Stimulated activated CD4-positive, alpha-beta T cell treated with anti-CD3 and anti-CD28 coated beads, TNF-alpha, amount 100 ng/mL, for 4 hours (primary cell): Measurements from ENCODE around the gene RGS17.
"Not testable (repeated sequence)": the region's sequence is repeated elsewhere in the genome, so short reads cannot be mapped to it uniquely, and the experiment has no call there.

Experiments
- DNase-seq, 3 experiments: peaks; one replicate each; pipeline ENCODE4 v3.0.0-alpha.2; 2020; ENCODE audit warnings: low read depth in 3 of 3

Gene RGS17

GRCh38 chr6:153125032-153125431, 6.0 kb downstream of the RGS17 start:
- no peak for DNase-seq

GRCh38 chr6:153123801-153124200, 7.3 kb downstream of the RGS17 start:
- DNase-seq, result no peak

GRCh38 chr6:153121311-153121710, 9.8 kb downstream of the RGS17 start:
- no peak for DNase-seq

GRCh38 chr6:153117986-153118879, 12.8 kb downstream of the RGS17 start:
- no peak for DNase-seq

GRCh38 chr6:153111082-153111481, 20.0 kb downstream of the RGS17 start:
- DNase-seq, result not testable (repeated sequence)

- not testable (repeated sequence) for DNase-seq
These were observed 20.5 kb downstream of the RGS17 start for GRCh38 chr6:153110612-153111011.

GRCh38 chr6:153108315-153108714, 22.8 kb downstream of the RGS17 start:
- DNase-seq, result no peak

- no peak for DNase-seq
These were observed 25.1 kb downstream of the RGS17 start for GRCh38 chr6:153106021-153106420.

GRCh38 chr6:153104220-153104619, 26.9 kb downstream of the RGS17 start:
- no peak for DNase-seq

GRCh38 chr6:153103319-153103655, 27.8 kb downstream of the RGS17 start:
- DNase-seq, result no peak

- no peak for DNase-seq
These were observed 28.3 kb downstream of the RGS17 start for GRCh38 chr6:153102605-153103318.

- no peak for DNase-seq
These were observed 29.6 kb downstream of the RGS17 start for GRCh38 chr6:153101461-153101860.

- no peak for DNase-seq
These were observed 31.4 kb downstream of the RGS17 start for GRCh38 chr6:153099636-153100035.

- DNase-seq, result no peak
These were observed 34.3 kb downstream of the RGS17 start for GRCh38 chr6:153096792-153097191.

- DNase-seq, result no peak
These were observed 35.1 kb downstream of the RGS17 start for GRCh38 chr6:153096031-153096430.

GRCh38 chr6:153092082-153093013, 38.7 kb downstream of the RGS17 start:
- no peak for DNase-seq

GRCh38 chr6:153090241-153090930, 40.7 kb downstream of the RGS17 start:
- DNase-seq, result no peak

- no peak for DNase-seq
These were observed 42.3 kb downstream of the RGS17 start for GRCh38 chr6:153088796-153089195.

- no peak for DNase-seq
These were observed 43.6 kb downstream of the RGS17 start for GRCh38 chr6:153087436-153087835.

- no peak for DNase-seq
These were observed 44.7 kb downstream of the RGS17 start for GRCh38 chr6:153086225-153086990.

GRCh38 chr6:153085239-153085638, 45.8 kb downstream of the RGS17 start:
- DNase-seq, result no peak
